Type B pancreatic cell (in vitro differentiated cells): ENCODE measurements around the gene INPP4B. TPM values are rescaled to one million over a fixed set of nuclear protein-coding genes. Genes with fewer than 3 reads are reported as not detected.

ENCODE experiments used
- DNase-seq: peaks from one replicate; pipeline ENCODE4 v3.0.0; 2021; ENCODE audit warnings: mixed read lengths; ENCODE audit not compliant: unreplicated experiment; ENCODE audit errors: extremely low spot score
- H3K27ac Mint-ChIP-seq: 2 replicates; pipeline ENCODE4 v1.8.0; 2021; ENCODE audit warnings: mild to moderate bottlenecking, mixed read lengths
- H3K27me3 Mint-ChIP-seq: 2 replicates; pipeline ENCODE4 v1.8.0; 2021; ENCODE audit warnings: mixed read lengths
- H3K36me3 Mint-ChIP-seq: 2 replicates; pipeline ENCODE4 v1.8.0; 2021; ENCODE audit warnings: mixed read lengths
- H3K4me1 Mint-ChIP-seq: one replicate; pipeline ENCODE4 v1.8.0; 2021; ENCODE audit warnings: mixed read lengths; ENCODE audit not compliant: unreplicated experiment
- H3K4me3 Mint-ChIP-seq: 2 replicates; pipeline ENCODE4 v1.8.0; 2021; ENCODE audit warnings: mild to moderate bottlenecking, mixed read lengths
- H3K9me3 Mint-ChIP-seq: 2 replicates; pipeline ENCODE4 v1.8.0; 2021; ENCODE audit warnings: mixed read lengths
- total RNA-seq: library from RNA; stranded (reverse); gene quantifications from 2 replicates; pipeline ENCODE4 v1.2.1, GENCODE V29; 2021; ENCODE audit warnings: low replicate concordance
- TF ChIP-seq, protein P1 (sequence below): fragments of 200-600 bp; sonication (generic); conservative IDR thresholded peaks from 2 replicates; pipeline ENCODE4 v1.5.0; 2021; ENCODE audit warnings: antibody characterized with exemption, mild to moderate bottlenecking

The INPP4B gene
- total RNA-seq, 1 donor from 2014 or later = 9.0 TPM

DNA sequence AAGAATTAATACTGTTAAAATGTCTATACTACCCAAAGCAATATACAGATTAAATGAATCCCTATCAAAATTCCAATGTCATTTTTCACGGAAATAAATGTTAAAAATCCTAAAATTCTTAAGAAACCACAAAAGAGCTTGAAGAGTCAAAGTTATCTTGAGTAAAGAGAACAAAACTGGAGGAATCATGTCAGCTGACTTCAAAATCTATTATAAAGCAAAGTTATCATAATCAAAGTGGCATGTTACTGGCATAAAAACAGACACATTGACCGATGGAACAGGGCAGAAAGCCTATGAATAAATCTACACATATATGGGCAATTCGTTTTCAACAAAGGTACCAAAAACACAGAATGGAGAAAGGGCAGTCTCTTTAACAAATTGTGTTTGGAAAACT lies 579.0 kb downstream of the INPP4B start:
- no peak overlapping the region for H3K4me3 Mint-ChIP-seq
- TF ChIP-seq, protein P1, sequence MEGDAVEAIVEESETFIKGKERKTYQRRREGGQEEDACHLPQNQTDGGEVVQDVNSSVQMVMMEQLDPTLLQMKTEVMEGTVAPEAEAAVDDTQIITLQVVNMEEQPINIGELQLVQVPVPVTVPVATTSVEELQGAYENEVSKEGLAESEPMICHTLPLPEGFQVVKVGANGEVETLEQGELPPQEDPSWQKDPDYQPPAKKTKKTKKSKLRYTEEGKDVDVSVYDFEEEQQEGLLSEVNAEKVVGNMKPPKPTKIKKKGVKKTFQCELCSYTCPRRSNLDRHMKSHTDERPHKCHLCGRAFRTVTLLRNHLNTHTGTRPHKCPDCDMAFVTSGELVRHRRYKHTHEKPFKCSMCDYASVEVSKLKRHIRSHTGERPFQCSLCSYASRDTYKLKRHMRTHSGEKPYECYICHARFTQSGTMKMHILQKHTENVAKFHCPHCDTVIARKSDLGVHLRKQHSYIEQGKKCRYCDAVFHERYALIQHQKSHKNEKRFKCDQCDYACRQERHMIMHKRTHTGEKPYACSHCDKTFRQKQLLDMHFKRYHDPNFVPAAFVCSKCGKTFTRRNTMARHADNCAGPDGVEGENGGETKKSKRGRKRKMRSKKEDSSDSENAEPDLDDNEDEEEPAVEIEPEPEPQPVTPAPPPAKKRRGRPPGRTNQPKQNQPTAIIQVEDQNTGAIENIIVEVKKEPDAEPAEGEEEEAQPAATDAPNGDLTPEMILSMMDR = no peak
- no peaks in the 10 kb centered on the region for H3K27me3 Mint-ChIP-seq
- no peaks in the 10 kb centered on the region for H3K36me3 Mint-ChIP-seq
- DNase-seq = no peak
- no peaks in the 10 kb centered on the region for H3K9me3 Mint-ChIP-seq
- no peaks in the 10 kb centered on the region for H3K4me1 Mint-ChIP-seq
- no peak overlapping the region for H3K27ac Mint-ChIP-seq

DNA sequence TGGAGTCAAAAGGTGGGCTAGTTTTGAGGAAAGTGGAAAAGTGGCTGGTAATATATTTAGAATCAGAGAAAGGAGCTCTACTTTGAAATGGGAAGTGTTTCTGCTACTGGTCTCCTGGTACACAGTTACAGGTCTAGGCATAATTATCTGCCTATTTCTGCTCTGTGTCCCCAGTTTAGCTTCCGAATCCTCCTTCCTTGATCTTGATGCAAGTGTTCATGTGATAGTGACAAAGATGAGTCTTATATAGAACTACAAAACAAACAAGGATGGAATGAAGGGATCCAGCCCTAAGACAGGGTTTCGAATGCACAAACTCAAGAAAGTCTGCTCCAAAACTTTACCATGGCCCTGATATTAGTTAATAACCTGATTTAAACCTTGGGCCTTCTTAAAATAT lies 580.2 kb downstream of the INPP4B start:
- Mint-ChIP-seq H3K27ac (no peak overlapping the region), H3K4me3 (no peak overlapping the region), H3K9me3 (no peaks in the 10 kb centered on the region), H3K36me3 (no peaks in the 10 kb centered on the region), H3K27me3 (no peaks in the 10 kb centered on the region), H3K4me1 (no peaks in the 10 kb centered on the region)
- TF ChIP-seq, protein P1 = no peak
- DNase-seq = no peak

DNA sequence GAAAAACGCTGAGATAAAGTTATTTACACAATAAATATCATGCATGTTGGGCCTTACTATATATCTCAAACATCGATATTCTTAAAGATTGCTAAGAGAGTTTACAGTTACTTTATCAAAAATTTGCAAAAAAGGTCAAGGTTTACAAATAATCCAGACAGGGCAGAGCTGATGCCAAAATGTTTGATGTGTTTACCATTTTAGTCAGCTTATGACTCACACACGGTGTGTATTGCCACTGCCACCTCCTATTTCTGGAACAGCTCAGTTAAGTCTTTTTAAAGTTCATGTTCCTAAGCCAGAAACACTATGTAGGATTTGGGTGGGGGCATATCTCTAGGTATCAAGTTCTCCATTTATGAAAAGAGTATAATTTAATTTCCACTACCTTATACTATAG lies 580.6 kb downstream of the INPP4B start:
- Mint-ChIP-seq H3K9me3 (no peaks in the 10 kb centered on the region), H3K27me3 (no peaks in the 10 kb centered on the region), H3K27ac (no peak overlapping the region), H3K4me3 (no peak overlapping the region), H3K4me1 (no peaks in the 10 kb centered on the region), H3K36me3 (no peaks in the 10 kb centered on the region)
- no peak for DNase-seq
- TF ChIP-seq, protein P1 = no peak

DNA sequence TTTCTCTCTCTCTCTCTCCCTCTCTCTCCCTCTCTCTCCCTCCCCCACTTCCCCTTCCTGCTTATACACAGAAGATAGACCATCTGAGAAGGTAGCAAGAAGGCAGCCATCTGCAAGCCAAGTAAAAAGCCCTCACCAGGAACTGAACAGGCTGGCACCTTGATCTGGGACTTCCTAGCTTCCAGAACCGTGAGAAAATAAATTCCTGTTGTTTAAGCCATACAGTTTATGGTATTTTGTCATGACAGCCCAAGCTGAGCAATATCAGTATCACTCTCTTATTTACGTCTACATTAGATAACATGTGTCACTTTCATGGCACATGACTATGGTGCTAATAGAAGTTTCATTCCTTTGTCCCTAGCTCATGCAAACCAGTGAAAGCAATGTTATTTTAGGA lies 581.1 kb downstream of the INPP4B start:
- Mint-ChIP-seq H3K4me1 (no peaks in the 10 kb centered on the region), H3K4me3 (no peak overlapping the region), H3K36me3 (no peaks in the 10 kb centered on the region), H3K27me3 (no peaks in the 10 kb centered on the region), H3K27ac (no peak overlapping the region), H3K9me3 (no peaks in the 10 kb centered on the region)
- TF ChIP-seq, protein P1 = no peak
- no peak for DNase-seq

DNA sequence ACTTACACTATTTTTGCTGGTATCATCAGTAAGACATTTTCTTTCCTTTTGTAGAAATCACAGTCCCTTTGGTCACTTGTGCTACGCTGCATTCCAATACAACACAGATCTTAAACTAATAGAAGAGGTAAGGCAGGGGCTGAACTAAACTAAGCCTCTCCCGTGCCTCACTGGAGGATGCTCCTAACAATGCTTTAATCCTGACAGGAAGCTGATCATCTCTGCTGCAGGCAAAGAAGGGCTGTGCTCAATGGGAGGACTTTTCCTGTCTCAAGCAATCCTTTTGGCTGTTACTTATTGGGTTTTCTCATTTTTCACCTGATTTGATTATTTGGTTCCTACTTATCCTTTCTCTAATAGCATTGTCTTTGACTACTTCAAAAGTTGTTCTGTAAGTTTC lies 583.1 kb downstream of the INPP4B start:
- Mint-ChIP-seq H3K4me1 (no peaks in the 10 kb centered on the region), H3K27me3 (no peaks in the 10 kb centered on the region), H3K9me3 (no peaks in the 10 kb centered on the region), H3K36me3 (no peaks in the 10 kb centered on the region), H3K27ac (no peak overlapping the region), H3K4me3 (no peak overlapping the region)
- no peak for DNase-seq
- TF ChIP-seq, protein P1 = no peak

DNA sequence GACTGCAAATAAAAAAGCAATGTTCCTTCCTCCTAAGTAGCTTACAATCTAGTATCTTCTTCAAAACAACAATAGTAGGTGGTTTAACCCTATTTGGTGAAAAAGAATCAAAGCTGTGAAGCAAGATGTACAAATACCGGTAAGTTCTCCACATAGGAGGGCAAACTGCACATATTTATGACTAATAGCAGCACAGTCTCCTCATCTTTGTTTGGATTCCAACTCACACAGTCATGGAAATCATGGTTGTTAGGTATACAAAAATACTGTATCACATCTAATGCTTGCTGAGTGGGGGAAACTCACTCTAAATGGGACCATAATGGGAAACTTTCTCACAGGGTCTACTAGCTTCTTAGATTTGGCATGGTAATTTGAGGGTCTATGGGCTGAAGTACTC lies 597.2 kb downstream of the INPP4B start:
- H3K27ac Mint-ChIP-seq = no peak overlapping the region
- H3K9me3 Mint-ChIP-seq = no peaks in the 10 kb centered on the region
- TF ChIP-seq, protein P1 = no peak
- H3K36me3 Mint-ChIP-seq = no peaks in the 10 kb centered on the region
- no peaks in the 10 kb centered on the region for H3K27me3 Mint-ChIP-seq
- H3K4me1 Mint-ChIP-seq = no peaks in the 10 kb centered on the region
- no peak overlapping the region for H3K4me3 Mint-ChIP-seq
- DNase-seq = no peak
